Stimulated activated CD8-positive, alpha-beta memory T cell treated with anti-CD3 and anti-CD28 coated beads, Interleukin-7, amount 100 ng/mL, for 24 hours (primary cell): ENCODE data around the gene TGM3.

Source experiments
- DNase-seq: peaks from one replicate; pipeline ENCODE4 v3.0.0-alpha.2; 2020; ENCODE audit warnings: low read depth

TGM3 gene

DNA sequence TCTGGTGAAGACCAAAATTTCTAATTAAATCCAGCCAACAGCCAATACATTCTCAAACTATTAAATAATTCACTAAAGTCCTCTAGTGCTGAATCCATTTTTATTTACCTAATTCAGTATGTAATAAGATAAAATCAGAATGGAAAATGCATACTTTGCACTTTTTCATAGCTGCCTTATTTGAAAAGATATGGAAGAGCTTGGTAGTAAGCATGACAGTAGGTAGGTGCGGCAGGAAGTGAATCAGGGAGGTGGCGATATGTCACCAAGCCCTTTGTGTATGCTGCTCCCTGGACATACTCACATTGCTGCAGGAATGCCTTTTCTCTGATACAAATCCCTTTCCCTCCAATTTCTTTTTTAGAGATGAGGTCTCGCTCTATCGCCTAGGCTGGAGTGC, 10.2 kb upstream of the TGM3 start:
- DNase-seq: no peak

DNA sequence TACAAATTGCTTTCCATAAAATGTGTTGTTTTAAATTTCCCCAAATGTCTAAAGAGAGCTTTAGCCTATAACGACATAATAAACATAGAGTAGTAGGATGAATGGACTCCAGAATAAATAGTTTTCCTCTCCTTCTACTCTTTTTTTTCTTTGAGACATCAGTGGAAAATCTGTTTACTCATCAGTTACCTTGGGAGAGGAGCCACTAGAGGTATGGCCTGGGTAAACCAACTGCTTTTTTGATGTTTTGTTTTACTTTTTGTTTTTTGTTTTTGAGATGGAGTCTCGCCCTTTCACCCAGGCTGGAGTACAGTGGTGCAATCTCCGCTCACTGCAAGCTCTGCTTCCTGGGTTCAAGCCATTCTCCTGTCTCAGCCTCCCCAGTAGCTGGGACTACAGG, 8.3 kb upstream of the TGM3 start:
- no peak for DNase-seq

DNA sequence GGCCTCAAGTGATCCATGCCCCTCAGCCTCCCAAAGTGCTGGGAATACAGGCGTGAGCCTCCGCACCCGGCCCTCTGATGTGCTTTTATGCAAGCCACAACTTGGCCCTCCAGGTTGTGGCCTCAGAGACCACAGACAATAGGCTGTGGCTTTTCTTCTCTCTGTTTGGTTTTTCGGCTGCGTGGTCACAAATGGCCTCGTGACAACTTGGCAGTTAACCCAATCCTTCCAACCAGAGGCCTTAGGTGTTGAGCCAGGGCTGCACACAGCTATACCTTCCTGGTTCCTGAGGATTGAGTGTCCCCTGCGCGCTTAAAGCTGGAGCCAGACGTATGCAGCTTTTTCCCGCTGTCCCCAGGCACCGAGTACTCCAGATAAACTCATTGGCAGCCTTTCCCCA, 6.3 kb upstream of the TGM3 start:
- no peak for DNase-seq

DNA sequence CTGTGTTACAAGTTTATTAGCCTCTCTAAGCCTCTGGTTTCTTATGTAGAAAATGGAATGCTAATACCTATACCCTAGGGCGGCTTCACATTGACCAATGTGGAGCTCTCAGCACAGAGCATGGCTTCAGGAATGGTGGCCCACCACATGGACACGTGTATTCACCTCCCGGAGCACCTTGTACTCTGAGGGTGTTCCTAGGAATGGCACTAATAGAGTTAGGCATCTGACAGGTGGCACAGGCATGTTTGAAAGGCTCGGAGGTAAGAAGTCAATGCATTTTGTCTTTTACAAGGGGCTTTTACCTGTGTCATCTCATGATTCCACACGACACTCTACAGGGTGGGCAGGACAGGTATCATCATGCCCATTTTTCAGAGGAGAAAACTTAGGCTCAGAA, 5.3 kb upstream of the TGM3 start:
- no peak for DNase-seq

DNA sequence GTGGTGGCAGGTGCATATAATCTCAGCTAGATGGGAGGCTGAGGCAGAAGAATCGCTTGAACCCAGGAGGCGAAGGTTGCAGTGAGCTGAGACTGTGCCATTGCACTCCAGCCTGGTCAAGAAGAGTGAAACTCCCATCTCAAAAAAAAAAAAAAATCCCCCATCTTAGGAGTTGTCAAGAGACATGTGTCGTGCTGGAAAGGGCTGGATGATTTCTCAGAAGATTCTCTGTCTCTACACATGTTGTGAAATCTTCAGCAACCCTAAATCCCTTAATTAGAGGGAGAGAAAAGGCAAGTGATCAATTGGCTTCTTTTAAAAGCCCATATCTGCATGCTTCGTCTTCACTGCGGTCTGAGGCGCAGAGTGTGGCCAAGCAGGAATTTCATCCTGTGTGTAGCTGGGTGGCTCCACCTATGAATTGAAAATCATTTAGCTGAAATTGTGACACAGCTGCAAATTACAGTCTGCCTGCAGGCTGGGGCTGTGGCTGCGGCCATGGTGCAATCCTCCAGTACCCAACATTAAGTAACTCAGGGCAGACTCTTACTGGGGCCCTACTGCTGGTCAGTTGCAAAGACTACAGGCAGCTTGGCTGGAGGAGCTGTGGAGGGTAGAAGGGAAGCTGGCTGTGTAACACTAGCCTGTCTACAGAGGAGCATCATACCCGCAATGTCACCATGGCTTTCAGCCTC, 3.2 kb upstream of the TGM3 start:
- DNase-seq: no peak

DNA sequence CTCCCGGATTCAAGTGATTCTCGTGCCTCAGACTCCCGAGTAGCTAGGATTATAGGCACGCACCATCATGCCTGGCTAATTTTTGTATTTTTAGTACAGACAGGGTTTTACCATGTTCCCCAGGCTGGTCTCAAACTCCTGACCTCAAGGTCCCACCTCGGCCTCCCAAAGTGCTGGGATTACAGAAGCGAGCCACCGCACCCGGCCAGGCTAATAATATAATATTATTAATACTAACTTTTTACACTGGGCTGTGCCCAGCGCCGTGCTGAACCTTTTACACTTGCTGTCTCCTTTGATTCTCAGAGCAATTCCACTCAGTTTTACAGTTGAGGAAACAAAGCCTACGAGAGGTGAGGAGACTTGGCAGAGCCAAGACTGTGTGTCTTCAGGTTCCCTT, 2.3 kb upstream of the TGM3 start:
- DNase-seq: no peak

DNA sequence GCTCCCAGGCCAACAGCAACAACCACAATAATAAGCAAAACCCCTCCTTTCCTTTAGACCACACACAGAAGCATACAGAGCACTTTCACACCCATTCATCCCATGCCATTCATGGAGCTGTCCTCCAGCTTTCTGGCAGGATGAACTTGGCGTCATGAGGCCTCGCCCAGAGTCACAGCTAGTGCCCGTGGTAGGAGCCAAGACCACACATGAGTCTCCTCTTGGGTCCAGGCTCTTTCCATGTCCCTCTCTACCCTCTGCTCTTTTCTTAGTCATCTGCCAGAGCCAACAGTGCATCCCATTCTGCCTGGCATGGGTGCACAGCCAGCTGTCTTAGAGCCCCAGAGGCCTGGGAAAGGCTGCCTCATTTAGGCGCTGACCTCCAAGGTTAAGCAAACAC, 1.8 kb upstream of the TGM3 start:
- DNase-seq: no peak

DNA sequence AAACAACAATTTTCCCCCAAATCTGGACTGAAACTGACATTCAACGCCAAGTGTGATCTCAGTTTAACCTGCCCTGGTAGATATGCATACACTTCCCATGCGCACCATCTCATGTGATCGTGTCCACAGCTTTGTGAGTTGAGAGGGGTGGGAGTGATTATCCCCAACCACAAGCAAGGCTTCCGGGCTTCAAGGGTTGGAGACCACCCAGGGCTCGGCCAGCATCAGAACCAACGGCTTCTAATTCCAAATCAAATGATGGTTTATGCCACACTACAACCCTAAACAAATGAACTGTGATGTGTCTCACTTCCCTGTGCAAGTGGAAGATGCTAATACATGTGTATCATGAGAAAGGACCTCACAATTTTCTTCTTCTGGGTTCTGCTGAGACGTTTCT, 515 bp upstream of the TGM3 start:
- DNase-seq: no peak

DNA sequence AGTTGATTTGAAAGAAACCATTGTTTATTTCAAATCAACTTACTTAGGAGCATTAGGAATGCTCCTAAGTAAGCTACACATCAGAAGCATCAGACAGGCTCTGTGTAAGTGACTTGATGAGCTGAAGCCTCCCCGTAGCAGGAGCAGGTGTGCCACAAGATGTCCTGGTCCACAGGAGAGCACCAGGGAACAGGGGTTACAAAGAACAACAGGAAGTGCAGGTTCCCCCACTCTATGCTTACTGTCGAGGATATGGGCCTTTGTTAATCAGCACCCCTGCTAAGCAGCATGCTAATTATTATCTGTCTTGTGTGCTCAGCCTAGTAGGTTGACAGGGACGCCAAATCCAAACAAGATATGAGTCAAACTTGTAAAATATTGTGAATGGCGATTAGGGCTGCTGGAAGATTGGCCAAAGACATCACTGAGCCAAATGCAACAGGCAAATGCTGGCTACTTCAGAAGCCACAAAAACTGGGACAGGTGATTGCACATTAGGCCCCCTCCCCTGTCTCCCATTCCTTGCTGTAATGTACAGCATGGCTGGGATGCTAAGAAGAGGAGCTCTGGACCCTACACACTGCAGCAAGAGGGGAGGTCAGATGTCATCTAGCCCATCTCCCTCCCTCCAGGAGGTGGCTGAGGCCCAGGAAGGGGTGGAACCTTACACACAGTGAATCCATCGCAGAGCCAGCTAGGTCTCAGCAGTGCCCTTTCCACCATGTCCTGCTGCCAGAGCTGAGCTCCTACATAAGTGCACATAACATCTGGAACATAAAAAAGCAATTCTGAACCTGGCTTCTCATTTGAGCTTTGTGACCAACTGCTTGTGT, 939 bp downstream of the TGM3 start:
- no peak for DNase-seq

DNA sequence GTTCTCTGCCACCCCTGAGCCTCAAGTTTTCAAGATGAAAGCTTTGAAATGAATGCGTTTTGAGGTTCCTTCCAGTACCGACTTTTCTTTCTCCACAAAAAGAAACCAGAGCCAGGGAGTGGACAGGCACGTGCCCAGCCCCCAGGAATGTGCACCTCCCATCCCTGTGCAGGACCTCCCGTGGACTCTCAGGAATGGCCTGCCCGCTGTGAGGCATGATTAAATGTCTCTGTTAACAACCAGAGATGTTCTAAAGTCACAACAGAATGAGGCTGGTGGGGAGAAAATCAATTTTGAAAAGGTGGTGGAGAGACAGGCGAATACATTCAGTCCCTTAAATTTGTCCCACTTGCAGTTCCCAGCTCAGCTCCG, 1.5 kb downstream of the TGM3 start:
- DNase-seq: no peak

DNA sequence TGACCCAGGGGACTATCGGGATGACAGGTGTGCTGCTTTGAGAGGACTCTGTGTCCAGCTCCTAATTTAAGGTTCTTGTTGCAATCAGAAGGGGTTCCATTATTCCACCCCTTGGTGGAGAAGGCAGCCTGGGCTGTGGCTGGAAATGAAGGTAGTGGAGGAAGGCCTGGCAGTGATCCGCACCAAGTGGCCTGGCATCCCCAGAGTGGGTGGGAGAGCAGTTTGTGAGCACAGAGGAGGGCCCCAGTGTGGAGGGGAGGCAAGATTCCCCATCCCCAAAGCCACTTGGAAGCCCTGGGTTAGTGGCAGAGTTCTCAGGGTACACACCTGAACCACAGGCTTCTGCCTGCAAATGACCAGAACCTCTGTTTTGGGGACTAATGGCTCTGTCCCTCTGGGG, 2.3 kb downstream of the TGM3 start:
- no peak for DNase-seq

DNA sequence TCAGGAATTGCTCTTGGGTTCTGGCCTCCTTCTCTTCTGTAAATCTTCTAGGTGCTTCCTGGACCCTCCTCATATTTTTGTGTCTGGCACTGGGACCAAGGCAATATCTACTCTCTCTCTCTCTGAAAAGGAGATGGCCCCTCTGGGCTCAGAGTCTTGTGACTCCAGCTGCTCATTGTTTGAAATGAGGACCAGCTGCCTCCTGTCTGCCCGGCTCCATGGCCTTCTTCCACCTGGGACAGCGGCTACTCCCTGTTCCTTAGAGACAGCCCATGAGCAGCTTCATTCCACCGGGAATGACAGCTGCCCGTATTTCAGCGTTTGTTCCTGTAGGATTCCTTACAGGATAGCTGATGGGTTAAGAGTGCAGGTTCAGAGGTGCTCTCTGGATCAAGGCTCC, 2.9 kb downstream of the TGM3 start:
- no peak for DNase-seq

DNA sequence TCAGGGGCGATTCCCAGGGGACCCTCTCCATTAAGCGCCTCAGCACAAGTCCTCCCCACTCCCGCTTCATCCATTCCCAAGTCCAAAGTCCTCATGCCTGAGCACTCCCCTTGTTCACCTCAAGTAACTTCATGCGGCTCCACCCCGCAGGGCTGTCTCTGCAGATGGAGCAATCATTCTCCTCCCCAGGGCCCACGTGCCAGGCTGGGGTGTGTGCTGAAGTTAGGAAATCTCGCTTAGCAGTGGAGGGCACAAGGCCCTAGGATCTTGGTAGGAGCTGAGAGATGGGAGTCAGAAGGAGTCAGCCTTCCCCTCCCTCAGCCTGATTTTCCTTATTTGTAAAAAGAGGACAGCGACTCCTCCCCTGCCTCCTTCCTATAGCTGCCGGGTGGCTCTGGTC, 3.5 kb downstream of the TGM3 start:
- no peak for DNase-seq

DNA sequence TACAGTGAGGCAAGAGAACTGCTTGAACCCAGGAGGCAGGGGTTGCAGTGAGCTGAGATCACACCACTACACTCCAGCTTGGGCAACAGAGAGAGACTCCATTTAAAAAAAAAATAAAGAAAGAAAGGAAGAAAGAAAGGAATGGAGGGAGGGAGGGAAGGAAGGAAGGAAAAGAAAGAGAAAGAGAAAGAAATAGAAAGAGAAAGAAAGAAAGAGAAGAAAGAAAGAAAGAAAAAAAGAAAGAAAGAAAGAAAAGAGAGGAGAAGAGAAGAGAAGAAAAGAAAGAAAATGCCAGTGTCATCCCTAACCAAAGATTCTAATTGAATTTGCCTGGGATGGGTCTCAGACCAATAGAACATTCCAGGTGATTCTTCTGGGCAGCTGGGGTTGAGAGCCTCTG, 4.2 kb downstream of the TGM3 start:
- no peak for DNase-seq

DNA sequence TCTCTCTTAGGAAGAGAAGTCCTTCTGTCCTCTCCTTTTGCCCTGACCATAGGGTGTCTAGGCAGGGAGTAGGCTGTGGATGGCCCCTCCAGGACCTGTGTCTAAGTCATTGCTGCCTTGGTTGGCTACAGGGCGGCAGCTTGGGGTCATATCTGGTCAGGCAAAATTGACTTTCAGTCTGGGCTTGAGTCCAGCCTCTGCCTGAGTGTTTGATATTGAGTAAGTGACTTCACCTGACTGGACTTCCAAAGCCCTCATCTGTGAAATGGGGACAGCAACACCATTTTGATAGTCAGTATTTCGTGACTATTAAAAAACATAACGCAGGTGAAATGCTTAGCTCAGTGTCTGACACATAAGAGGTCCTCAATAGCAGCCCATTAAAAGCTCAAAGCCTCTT, 4.6 kb downstream of the TGM3 start:
- DNase-seq: no peak

DNA sequence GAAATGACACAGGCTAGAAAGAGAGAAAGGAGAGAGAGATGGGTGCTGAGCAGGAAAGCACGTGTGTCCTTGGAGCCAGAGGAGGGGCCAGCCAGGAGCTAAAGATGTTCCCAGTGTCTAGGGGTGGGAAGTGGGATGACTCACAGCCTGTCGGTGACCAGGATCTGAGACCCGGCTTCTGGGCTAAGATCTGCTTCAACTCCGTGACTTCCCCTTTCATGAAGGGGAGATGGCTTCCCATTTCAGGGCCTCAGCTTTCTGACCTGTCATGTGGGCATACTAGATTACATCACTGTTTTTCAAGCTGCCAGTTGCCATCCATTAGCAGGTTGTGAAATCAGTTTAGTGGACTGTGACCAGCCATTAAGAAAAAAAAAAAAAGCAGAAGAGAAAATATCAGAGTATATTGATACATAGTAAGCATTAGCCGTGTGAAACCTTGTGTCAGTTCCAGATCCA, 5.4 kb downstream of the TGM3 start:
- DNase-seq: no peak

DNA sequence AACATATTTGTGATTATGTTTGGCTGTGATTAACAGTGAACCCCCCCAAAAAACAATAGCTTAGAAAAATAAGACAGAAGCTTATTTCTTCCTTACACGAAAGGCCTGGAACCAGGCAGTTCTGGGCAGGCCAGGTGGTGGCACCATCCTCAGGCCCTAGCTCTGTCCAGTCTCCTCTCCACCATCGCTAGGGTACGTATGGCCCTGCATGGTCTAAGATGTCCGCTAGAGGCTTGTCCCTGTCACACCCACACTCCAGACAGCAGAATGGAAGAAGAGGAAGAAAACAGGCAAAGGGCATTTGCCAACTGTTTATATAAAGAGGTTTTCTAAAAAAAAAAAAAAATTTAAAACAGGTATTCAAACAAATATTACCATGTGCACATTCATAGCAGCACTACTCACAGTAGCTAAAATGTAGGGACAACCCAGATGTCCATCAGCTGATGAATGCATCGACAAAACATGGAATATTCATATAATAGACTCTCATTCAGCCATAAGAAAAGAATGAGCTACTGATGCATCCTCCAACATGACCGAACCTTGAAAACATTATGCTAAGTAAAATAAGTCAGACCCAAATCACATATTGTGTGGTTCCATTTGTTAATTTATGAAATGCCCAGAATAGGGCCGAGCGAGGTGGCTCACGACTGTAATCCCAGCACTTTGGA, 6.7 kb downstream of the TGM3 start:
- DNase-seq: no peak

DNA sequence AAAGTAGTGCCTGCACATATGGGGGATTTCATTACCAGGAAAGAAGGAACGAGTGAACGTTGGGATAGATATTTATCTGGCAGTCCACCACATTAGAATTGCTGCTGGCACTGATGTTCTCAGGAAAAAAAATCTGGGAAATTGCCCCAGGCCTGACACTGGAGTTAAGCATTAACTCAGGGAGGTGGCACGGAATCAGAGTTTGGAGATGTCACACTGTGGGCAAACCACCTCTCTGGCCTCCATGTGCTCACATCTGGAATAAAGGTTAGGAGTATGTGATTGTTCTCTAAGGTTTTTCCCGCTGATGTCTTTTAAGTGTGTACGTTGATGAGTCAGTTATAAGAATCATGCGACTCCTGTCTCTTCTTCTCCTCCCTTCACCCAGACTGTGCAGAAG, 7.9 kb downstream of the TGM3 start:
- DNase-seq: no peak

DNA sequence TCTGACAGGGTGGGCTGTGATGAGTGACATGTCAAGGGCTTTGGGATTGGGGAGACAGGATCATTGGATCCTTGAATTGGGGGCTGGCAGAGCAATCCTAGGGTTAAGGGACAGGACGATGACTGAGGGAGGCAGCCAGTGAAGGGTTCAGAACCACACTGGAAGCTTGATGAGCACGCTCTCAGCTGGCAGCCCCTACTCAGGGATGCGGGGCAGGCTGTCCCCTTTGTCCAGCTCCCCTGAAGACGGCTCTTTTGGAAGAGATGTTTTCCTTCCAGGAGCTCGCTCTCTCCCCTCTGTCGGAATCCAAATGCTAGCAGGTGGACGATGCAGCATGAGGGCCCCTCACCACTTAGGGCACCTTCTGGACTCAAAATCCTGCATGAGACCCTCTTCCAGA, 8.4 kb downstream of the TGM3 start:
- no peak for DNase-seq

DNA sequence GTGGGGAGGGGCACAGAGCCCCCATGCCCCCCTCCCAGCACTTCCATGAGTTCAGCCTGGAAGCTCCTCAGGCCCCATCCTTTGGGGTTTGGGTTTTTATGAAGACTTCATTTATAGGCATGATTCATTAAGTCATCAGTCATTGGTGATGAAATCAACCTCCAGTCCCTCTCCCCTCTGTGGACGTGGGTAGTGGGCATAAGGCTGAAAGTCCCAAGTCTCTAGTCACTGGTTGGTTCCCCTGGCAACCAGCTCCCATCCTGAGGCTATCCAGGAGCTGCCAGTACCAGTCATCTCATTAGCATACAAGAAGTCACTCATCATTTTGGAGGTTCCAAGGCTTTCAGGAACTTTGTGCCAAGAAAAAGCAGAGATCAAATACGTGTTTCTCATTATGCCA, 9.2 kb downstream of the TGM3 start:
- no peak for DNase-seq

DNA sequence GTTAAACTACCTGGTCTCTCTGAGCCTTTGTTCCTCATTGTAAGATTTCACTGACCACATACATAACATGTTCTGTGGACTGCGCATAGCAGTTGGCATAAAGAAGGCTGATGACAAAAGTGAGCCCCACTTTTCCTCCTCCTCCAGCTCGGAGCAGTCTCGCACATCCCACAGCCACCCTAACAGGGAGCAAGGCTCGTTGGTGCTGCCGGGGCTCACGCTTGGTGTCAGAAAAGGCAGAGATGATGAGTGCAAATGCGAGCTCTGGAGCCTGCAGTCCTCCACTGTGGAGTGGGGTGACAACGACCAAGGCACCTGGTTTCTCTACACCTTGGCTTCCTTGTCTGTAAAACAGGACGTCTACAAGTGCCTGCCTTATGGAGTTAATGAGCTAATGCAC, 9.7 kb downstream of the TGM3 start:
- no peak for DNase-seq

DNA sequence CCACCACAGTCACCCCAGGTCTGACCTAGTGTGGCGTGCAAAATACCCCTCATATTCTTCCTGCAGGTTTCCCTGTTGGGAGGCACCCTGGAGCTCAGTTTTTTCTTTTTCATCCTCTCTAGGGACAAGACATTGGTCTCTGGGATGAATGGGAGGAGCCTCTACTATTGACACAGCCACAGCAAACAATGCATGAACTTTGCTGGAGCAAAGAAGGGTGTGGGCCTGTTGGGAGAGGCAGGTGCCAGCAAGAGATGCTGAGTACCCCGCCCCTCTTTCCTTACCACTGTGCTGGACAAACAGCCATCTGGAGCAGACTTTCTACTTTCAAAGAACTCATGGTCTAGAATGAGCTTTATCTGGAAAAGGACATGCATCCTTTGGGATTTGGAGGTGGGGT, 10.1 kb downstream of the TGM3 start:
- DNase-seq: no peak

DNA sequence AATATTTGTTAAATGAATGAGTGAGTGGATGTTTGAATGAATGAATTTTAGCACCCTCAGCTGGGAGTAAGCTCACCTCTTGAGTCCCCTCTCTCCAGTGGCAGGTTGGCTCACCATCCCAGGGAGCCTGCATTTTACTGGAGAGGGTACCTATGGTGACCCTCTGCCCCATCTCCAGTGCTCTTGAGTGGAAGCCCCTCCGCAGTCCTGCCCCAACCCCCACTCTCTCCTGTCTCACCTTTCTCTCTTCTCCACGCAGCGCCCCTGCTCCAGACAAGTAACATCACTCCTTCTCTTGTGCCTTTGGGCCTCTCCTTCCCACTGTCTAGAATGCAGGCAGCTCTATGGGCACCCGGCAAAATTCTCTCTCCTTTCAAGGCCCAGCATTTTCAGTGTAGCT, 11.3 kb downstream of the TGM3 start:
- no peak for DNase-seq
